HepG2 (cell line): ENCODE measurements around the gene CIBAR2. TPM values are rescaled to one million over a fixed set of nuclear protein-coding genes. Genes with fewer than 3 reads are reported as not detected.

Experiments
- BRD4 ChIP-seq: sonication (generic); formaldehyde crosslinking; IDR thresholded peaks from 2 replicates; pipeline ENCODE4 v1.4.0; 2020; ENCODE audit warnings: missing genetic modification reagents
- CEBPB ChIP-seq: IDR thresholded peaks from 2 replicates; pipeline ENCODE4 v1.6.1; 2011; ENCODE audit warnings: low read depth, low read length, improper control_type of control experiment, borderline replicate concordance
- IRX3 ChIP-seq: sonication (generic); formaldehyde crosslinking; IDR thresholded peaks from 2 replicates; pipeline ENCODE4 v1.8.1; 2023; ENCODE audit warnings: mild to moderate bottlenecking, low read depth, missing genetic modification reagents, borderline replicate concordance
- PCBP2 ChIP-seq: fragments of 200-400 bp; formaldehyde crosslinking; optimal IDR thresholded peaks from 2 replicates; pipeline ENCODE3; 2018; ENCODE audit warnings: low read length, low read depth; ENCODE audit not compliant: poor library complexity, severe bottlenecking
- REL ChIP-seq: sonication (generic); formaldehyde crosslinking; conservative IDR thresholded peaks from 2 replicates; pipeline ENCODE4 v1.8.0; 2022; ENCODE audit warnings: mild to moderate bottlenecking, missing genetic modification reagents, moderate library complexity
- SALL1 ChIP-seq: sonication (generic); formaldehyde crosslinking; IDR thresholded peaks from 2 replicates; pipeline ENCODE4 v1.8.0; 2022; ENCODE audit warnings: mild to moderate bottlenecking, missing genetic modification reagents
- SPEN ChIP-seq: sonication (generic); formaldehyde crosslinking; IDR thresholded peaks from 2 replicates; pipeline ENCODE4 v1.5.1; 2020; ENCODE audit warnings: low read depth, mild to moderate bottlenecking, missing genetic modification reagents
- ZBTB38 ChIP-seq: sonication (generic); formaldehyde crosslinking; IDR thresholded peaks from 2 replicates; pipeline ENCODE4 v1.5.1; 2020; ENCODE audit warnings: mild to moderate bottlenecking, missing genetic modification reagents
- polyA plus RNA-seq, 8 experiments: library from polyadenylated mRNA; depleted of rRNA in 3 of 8; stranded (reverse) in 7 of 8; unstranded in 1 of 8; fragments of >200 nt; fragmentation: Illumina TruSeq in 4 of 8; extraction: Trizol in 4 of 8; gene quantifications; 2 replicates each; pipeline versions ENCODE4 v1.2.1 to v1.2.3, GENCODE V29; 2011 to 2016; ENCODE audit warnings: low read depth in 4 of 8, missing spikeins in 1 of 8, mixed read lengths in 1 of 8; ENCODE audit not compliant: insufficient read depth in 1 of 8
- total RNA-seq, 5 experiments: library from RNA; depleted of rRNA; stranded (reverse); fragments of >200 nt; fragmentation: Illumina TruSeq; extraction: Trizol; gene quantifications; 2 replicates each; pipeline ENCODE4 v1.2.3, GENCODE V29; 2016; ENCODE audit warnings: low read depth in 1 of 5
- TF ChIP-seq, protein P1 (sequence below): sonication (generic); formaldehyde crosslinking; IDR thresholded peaks from one replicate; pipeline ENCODE4 v1.5.1; 2020; ENCODE audit warnings: mild to moderate bottlenecking, missing genetic modification reagents; ENCODE audit errors: not compliant biosample characterization
- TF ChIP-seq, protein P2 (sequence below): sonication (generic); formaldehyde crosslinking; IDR thresholded peaks from 2 replicates; pipeline ENCODE4 v1.5.1; 2020; ENCODE audit warnings: missing genetic modification reagents, mild to moderate bottlenecking, borderline replicate concordance
- TF ChIP-seq, protein P3 (sequence below): sonication (generic); formaldehyde crosslinking; conservative IDR thresholded peaks from 2 replicates; pipeline ENCODE4 v1.4.0; 2020; ENCODE audit warnings: mild to moderate bottlenecking, missing genetic modification reagents, moderate library complexity
- TF ChIP-seq, protein P4 (sequence below): sonication (generic); formaldehyde crosslinking; IDR thresholded peaks from 2 replicates; pipeline ENCODE4 v1.4.0; 2020; ENCODE audit warnings: mild to moderate bottlenecking, missing genetic modification reagents

Gene CIBAR2
- total and polyA plus RNA-seq, 2 of the 13 experiments (the other 11 are each of a cell fraction or from before 2014, with no cell fraction given) = not detected

DNA sequence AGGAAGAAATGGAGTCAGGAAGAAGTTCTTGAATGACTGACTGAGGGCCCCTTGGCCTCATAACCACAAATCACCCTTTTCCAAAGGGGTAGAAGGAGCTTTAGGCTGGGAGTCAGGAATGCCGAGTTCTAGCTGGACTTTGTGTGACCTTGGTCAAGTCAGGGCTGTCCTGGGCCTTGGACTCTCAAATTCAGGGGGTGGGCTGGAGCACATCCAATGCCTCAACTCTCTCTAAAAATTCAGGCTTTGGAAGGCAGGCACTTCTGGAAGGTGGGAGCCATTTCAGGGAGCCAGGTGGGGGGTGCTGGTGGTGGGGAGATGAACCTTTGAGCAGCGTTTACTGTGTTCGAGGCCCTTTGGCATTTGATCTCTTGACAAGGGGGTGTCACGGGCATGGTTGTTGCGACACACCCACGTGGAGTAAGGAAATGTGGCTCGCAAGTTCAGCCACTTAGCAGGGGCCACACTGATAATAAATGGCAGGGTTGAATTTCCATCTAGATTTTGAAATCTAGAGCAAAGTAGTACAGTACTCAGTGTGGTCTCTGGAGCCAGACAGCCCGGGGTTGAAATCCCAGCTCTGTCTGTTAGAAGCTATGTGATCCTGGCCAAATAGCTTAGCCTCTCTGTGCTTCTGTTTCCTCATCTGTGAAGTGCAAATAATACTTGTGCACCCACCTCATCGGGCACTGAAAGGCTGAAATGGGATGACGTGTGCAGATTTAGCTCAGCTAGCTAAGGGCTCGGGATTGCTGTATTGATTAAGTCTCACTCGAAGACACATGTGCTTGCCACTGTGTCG is 47.1 kb upstream of the CIBAR2 start (continued):
- TF ChIP-seq, protein P1, sequence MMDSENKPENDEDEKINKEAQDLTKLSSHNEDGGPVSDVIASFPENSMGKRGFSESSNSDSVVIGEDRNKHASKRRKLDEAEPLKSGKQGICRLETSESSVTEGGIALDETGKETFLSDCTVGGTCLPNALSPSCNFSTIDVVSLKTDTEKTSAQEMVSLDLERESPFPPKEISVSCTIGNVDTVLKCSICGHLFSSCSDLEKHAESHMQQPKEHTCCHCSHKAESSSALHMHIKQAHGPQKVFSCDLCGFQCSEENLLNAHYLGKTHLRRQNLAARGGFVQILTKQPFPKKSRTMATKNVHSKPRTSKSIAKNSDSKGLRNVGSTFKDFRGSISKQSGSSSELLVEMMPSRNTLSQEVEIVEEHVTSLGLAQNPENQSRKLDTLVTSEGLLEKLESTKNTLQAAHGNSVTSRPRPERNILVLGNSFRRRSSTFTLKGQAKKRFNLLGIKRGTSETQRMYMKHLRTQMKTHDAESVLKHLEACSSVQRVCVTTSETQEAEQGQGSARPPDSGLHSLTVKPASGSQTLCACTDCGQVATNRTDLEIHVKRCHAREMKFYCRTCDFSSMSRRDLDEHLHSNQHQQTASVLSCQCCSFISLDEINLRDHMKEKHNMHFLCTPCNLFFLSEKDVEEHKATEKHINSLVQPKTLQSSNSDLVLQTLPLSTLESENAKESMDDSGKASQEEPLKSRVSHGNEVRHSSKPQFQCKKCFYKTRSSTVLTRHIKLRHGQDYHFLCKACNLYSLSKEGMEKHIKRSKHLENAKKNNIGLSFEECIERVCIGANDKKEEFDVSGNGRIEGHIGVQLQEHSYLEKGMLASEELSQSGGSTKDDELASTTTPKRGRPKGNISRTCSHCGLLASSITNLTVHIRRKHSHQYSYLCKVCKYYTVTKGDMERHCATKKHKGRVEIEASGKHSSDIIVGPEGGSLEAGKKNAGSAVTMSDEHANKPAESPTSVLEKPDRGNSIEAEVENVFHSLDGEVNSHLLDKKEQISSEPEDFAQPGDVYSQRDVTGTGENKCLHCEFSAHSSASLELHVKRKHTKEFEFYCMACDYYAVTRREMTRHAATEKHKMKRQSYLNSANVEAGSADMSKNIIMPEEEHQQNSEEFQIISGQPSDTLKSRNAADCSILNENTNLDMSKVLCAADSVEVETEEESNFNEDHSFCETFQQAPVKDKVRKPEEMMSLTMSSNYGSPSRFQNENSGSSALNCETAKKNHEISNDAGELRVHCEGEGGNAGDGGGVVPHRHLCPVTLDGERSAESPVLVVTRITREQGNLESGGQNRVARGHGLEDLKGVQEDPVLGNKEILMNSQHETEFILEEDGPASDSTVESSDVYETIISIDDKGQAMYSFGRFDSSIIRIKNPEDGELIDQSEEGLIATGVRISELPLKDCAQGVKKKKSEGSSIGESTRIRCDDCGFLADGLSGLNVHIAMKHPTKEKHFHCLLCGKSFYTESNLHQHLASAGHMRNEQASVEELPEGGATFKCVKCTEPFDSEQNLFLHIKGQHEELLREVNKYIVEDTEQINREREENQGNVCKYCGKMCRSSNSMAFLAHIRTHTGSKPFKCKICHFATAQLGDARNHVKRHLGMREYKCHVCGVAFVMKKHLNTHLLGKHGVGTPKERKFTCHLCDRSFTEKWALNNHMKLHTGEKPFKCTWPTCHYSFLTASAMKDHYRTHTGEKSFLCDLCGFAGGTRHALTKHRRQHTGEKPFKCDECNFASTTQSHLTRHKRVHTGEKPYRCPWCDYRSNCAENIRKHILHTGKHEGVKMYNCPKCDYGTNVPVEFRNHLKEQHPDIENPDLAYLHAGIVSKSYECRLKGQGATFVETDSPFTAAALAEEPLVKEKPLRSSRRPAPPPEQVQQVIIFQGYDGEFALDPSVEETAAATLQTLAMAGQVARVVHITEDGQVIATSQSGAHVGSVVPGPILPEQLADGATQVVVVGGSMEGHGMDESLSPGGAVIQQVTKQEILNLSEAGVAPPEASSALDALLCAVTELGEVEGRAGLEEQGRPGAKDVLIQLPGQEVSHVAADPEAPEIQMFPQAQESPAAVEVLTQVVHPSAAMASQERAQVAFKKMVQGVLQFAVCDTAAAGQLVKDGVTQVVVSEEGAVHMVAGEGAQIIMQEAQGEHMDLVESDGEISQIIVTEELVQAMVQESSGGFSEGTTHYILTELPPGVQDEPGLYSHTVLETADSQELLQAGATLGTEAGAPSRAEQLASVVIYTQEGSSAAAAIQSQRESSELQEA (CRISPR knock-in tag) = no peak
- TF ChIP-seq CEBPB = peak; percentile 98
- peak; percentile 95 for TF ChIP-seq SALL1 (CRISPR knock-in tag)
- TF ChIP-seq REL (CRISPR knock-in tag) = no peak
- TF ChIP-seq, protein P2, sequence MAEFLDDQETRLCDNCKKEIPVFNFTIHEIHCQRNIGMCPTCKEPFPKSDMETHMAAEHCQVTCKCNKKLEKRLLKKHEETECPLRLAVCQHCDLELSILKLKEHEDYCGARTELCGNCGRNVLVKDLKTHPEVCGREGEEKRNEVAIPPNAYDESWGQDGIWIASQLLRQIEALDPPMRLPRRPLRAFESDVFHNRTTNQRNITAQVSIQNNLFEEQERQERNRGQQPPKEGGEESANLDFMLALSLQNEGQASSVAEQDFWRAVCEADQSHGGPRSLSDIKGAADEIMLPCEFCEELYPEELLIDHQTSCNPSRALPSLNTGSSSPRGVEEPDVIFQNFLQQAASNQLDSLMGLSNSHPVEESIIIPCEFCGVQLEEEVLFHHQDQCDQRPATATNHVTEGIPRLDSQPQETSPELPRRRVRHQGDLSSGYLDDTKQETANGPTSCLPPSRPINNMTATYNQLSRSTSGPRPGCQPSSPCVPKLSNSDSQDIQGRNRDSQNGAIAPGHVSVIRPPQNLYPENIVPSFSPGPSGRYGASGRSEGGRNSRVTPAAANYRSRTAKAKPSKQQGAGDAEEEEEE = no peak; the same call in 1 of the 2 replicates
- TF ChIP-seq SPEN (CRISPR knock-in tag) = peak; percentile 60; the same call in 1 of the 2 replicates
- TF ChIP-seq, protein P3, sequence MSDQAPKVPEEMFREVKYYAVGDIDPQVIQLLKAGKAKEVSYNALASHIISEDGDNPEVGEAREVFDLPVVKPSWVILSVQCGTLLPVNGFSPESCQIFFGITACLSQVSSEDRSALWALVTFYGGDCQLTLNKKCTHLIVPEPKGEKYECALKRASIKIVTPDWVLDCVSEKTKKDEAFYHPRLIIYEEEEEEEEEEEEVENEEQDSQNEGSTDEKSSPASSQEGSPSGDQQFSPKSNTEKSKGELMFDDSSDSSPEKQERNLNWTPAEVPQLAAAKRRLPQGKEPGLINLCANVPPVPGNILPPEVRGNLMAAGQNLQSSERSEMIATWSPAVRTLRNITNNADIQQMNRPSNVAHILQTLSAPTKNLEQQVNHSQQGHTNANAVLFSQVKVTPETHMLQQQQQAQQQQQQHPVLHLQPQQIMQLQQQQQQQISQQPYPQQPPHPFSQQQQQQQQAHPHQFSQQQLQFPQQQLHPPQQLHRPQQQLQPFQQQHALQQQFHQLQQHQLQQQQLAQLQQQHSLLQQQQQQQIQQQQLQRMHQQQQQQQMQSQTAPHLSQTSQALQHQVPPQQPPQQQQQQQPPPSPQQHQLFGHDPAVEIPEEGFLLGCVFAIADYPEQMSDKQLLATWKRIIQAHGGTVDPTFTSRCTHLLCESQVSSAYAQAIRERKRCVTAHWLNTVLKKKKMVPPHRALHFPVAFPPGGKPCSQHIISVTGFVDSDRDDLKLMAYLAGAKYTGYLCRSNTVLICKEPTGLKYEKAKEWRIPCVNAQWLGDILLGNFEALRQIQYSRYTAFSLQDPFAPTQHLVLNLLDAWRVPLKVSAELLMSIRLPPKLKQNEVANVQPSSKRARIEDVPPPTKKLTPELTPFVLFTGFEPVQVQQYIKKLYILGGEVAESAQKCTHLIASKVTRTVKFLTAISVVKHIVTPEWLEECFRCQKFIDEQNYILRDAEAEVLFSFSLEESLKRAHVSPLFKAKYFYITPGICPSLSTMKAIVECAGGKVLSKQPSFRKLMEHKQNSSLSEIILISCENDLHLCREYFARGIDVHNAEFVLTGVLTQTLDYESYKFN = peak; percentile 85
- TF ChIP-seq, protein P4, sequence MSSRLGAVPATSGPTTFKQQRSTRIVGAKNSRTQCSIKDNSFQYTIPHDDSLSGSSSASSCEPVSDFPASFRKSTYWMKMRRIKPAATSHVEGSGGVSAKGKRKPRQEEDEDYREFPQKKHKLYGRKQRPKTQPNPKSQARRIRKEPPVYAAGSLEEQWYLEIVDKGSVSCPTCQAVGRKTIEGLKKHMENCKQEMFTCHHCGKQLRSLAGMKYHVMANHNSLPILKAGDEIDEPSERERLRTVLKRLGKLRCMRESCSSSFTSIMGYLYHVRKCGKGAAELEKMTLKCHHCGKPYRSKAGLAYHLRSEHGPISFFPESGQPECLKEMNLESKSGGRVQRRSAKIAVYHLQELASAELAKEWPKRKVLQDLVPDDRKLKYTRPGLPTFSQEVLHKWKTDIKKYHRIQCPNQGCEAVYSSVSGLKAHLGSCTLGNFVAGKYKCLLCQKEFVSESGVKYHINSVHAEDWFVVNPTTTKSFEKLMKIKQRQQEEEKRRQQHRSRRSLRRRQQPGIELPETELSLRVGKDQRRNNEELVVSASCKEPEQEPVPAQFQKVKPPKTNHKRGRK = no peak
- TF ChIP-seq IRX3 (CRISPR knock-in tag) = peak; percentile 86; the same call in 1 of the 2 replicates
- 0 out of 2 replicates have a peak, but pooled peaks have one; percentile 6 for TF ChIP-seq ZBTB38
- TF ChIP-seq BRD4 (CRISPR knock-in tag) = peak; percentile 55; the same call in 1 of the 2 replicates
- no peak for TF ChIP-seq PCBP2
